ENCODE results near the gene HSD17B1. TPM values are rescaled to one million over a fixed set of nuclear protein-coding genes. Genes with fewer than 3 reads are reported as not detected.

HSD17B1 gene
- total and polyA plus RNA-seq, 2 of the 13 experiments (the other 11 are each of a cell fraction or from before 2014, with no cell fraction given), result 0.54 to 0.93 TPM

DNA sequence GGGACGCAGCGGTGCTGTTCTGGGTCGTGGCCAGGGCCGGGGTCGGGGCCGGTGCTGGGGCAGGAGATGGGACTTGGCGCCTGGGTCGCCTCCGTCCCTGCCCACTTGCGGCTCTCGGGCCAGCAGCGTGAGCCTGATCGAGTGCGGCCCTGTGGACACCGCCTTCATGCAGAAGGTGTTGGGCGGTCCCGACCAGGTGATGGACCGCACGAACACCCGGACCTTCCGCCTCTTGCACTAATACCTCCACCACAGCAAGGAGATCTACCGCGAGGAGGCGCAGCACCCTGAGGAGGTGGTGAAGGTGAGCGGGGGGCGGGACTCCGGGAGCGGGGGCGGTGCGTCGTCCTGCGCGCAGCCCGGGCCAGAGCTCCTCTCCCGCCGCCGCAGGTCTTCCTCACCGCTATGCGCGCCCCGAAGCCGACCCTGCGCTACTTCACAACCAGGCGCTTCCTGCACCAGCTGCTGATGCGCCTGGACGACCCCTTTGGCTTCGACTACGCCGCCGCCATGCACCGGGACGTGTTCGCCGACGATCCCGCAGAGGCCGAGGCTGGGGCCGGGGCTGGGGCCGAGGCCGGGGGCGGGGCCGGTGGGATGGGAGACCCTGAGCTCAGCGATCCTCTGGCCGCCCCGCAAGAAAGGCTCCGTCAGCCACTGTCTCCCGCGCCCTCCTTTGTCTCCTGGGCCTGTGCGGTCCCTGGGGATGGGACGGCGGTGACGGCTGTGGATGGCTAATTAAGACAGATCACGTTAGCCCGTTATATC lies 4.5 kb upstream of the HSD17B1 start (continued):
- no peak for TF ChIP-seq ZNF180 (CRISPR knock-in tag; IDR thresholded peaks at IDR 0.05; ENCODE audit: borderline replicate concordance, low read depth)
- TF ChIP-seq PCBP1 (IDR thresholded peaks at IDR 0.05; ENCODE audit: borderline replicate concordance, low read depth, low read length), result no peak
- TF ChIP-seq, protein P1, sequence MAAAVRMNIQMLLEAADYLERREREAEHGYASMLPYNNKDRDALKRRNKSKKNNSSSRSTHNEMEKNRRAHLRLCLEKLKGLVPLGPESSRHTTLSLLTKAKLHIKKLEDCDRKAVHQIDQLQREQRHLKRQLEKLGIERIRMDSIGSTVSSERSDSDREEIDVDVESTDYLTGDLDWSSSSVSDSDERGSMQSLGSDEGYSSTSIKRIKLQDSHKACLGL (CRISPR knock-in tag; IDR thresholded peaks at IDR 0.05), result no peak
- TF ChIP-seq ZNF772 (CRISPR knock-in tag; IDR thresholded peaks at IDR 0.05), result 0 out of 2 replicates have a peak, but pooled peaks have one; percentile 33
- TF ChIP-seq POLR2A (IDR thresholded peaks at IDR 0.05; ENCODE audit: insufficient read depth in 1 of 2, low read depth in 2 of 2, low read length in 2 of 2), result no peak; a peak in 1 of 4 replicates
- no peak for TF ChIP-seq PHF8 (CRISPR knock-in tag; IDR thresholded peaks at IDR 0.05)
- TF ChIP-seq, protein P2, sequence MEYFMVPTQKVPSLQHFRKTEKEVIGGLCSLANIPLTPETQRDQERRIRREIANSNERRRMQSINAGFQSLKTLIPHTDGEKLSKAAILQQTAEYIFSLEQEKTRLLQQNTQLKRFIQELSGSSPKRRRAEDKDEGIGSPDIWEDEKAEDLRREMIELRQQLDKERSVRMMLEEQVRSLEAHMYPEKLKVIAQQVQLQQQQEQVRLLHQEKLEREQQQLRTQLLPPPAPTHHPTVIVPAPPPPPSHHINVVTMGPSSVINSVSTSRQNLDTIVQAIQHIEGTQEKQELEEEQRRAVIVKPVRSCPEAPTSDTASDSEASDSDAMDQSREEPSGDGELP (IDR thresholded peaks at IDR 0.05; ENCODE audit: borderline replicate concordance, low read depth), result no peak
- no peak for TF ChIP-seq DMAP1 (CRISPR knock-in tag; IDR thresholded peaks at IDR 0.05)
- no peak for TF ChIP-seq ZNF720 (CRISPR knock-in tag; IDR thresholded peaks at IDR 0.05)
- TF ChIP-seq SAP130 (CRISPR knock-in tag; IDR thresholded peaks at IDR 0.05; ENCODE audit: low read depth), result 0 out of 2 replicates have a peak, but pooled peaks have one; percentile 17
- TF ChIP-seq ZNF124 (CRISPR knock-in tag; IDR thresholded peaks at IDR 0.05), result no peak
- no peak for TF ChIP-seq ATAD3A (CRISPR knock-in tag; IDR thresholded peaks at IDR 0.05)
- no peak for TF ChIP-seq MTA1 (CRISPR knock-in tag; IDR thresholded peaks at IDR 0.05; ENCODE audit: borderline replicate concordance)
- no peak for TF ChIP-seq ZNF543 (CRISPR knock-in tag; IDR thresholded peaks at IDR 0.05)
- TF ChIP-seq, protein P3, sequence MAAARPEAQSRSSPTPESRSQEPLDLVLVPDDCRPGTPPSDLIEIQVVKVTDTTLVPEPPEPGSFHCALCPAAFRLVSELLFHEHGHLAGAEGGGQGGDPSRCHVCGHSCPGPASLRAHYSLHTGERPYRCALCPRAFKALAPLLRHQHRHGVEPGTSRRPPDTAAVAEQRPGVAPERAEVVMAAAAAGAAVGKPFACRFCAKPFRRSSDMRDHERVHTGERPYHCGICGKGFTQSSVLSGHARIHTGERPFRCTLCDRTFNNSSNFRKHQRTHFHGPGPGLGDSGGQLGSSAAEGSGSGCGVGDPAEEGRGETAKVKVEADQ (CRISPR knock-in tag; IDR thresholded peaks at IDR 0.05; ENCODE audit: borderline replicate concordance), result no peak
- TF ChIP-seq, protein P4, sequence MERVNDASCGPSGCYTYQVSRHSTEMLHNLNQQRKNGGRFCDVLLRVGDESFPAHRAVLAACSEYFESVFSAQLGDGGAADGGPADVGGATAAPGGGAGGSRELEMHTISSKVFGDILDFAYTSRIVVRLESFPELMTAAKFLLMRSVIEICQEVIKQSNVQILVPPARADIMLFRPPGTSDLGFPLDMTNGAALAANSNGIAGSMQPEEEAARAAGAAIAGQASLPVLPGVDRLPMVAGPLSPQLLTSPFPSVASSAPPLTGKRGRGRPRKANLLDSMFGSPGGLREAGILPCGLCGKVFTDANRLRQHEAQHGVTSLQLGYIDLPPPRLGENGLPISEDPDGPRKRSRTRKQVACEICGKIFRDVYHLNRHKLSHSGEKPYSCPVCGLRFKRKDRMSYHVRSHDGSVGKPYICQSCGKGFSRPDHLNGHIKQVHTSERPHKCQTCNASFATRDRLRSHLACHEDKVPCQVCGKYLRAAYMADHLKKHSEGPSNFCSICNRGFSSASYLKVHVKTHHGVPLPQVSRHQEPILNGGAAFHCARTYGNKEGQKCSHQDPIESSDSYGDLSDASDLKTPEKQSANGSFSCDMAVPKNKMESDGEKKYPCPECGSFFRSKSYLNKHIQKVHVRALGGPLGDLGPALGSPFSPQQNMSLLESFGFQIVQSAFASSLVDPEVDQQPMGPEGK (CRISPR knock-in tag; IDR thresholded peaks at IDR 0.05), result no peak
- TF ChIP-seq FOXK2 (IDR thresholded peaks at IDR 0.05), result no peak
- TF ChIP-seq ZFY (CRISPR knock-in tag; IDR thresholded peaks at IDR 0.05), result no peak
- TF ChIP-seq HOXA3 (CRISPR knock-in tag; IDR thresholded peaks at IDR 0.05), result peak; percentile 45; the same call in 1 of the 2 replicates
- TF ChIP-seq ZNF101 (CRISPR knock-in tag; IDR thresholded peaks at IDR 0.05; ENCODE audit: borderline replicate concordance, low read depth), result no peak
- TF ChIP-seq TGIF2 (CRISPR knock-in tag; IDR thresholded peaks at IDR 0.05), result no peak
- no peak for TF ChIP-seq TCF7 (IDR thresholded peaks at IDR 0.05; ENCODE audit: low read depth)
- TF ChIP-seq ZNF468 (CRISPR knock-in tag; IDR thresholded peaks at IDR 0.05), result no peak
- 0 out of 2 replicates have a peak, but pooled peaks have one; percentile 17 for TF ChIP-seq CBFB (CRISPR knock-in tag; IDR thresholded peaks at IDR 0.05)
- TF ChIP-seq HNRNPK (IDR thresholded peaks at IDR 0.05; ENCODE audit: low read depth, low read length, poor library complexity, severe bottlenecking), result peak; percentile 10
- peak; percentile 88 for TF ChIP-seq AGO1 (IDR thresholded peaks at IDR 0.05; ENCODE audit: low read depth, low read length, poor library complexity, severe bottlenecking)
